Right lobe of liver (tissue), 6 donors: Measurements from ENCODE around the gene ARHGEF10L. TPM values are rescaled to one million over a fixed set of nuclear protein-coding genes. Genes with fewer than 3 reads are reported as not detected.

ENCODE experiments used
- ATAC-seq, 4 donors: fragments of 200-7000 bp; cut with Tn5 transposase; one replicate each; pipeline ENCODE4 v1.9.1; 2020; ENCODE audit warnings: mild to moderate bottlenecking in 4 of 4, moderate library complexity in 4 of 4
- DNase-seq, 3 donors: peaks; one replicate each; pipeline ENCODE4 v3.0.0-alpha.2; 2020
- H3K27ac ChIP-seq, 3 donors: fragments of 200-600 bp; one replicate each; pipeline ENCODE4 v1.8.0; 2022
- H3K27me3 ChIP-seq, 2 donors: fragments of 200-600 bp; one replicate each; pipeline ENCODE4 v1.8.0; 2022
- H3K36me3 ChIP-seq, 4 donors: fragments of 200-600 bp; sonication (generic) in 1 of 4; one replicate each; pipeline versions ENCODE4 v1.5.1 to v1.8.0; 2017 to 2022; ENCODE audit warnings: control low read depth in 1 of 4
- H3K4me1 ChIP-seq, 4 donors: fragments of 200-600 bp; sonication (generic) in 1 of 4; one replicate each; pipeline versions ENCODE4 v1.5.1 to v1.8.0; 2017 to 2022; ENCODE audit warnings: control low read depth in 1 of 4
- H3K4me3 ChIP-seq, 3 donors: fragments of 200-600 bp; one replicate each; pipeline ENCODE4 v1.8.0; 2022
- H3K9me3 ChIP-seq, 4 donors: fragments of 200-600 bp; sonication (generic) in 1 of 4; one replicate each; pipeline versions ENCODE4 v1.5.1 to v1.8.0; 2017 to 2022; ENCODE audit warnings: control low read depth in 1 of 4
- POLR2A ChIP-seq: fragments of 450-650 bp; IDR thresholded peaks from one replicate; pipeline ENCODE4 v1.6.1; 2017; ENCODE audit warnings: antibody characterized with exemption, mild to moderate bottlenecking
- WGBS: methylation state at CpG from one replicate; pipeline ENCODE4 v1.1.6; 2018; ENCODE audit warnings: low coverage, low lambda C conversion rate; ENCODE audit not compliant: insufficient coverage; ENCODE audit errors: missing lambda C conversion rate; 5-methylcytosine and 5-hydroxymethylcytosine counted together
- intact Hi-C, 2 donors: fragments of 100-400 bp; cut with DNase I; formaldehyde crosslinking; loops; one replicate each; pipeline versions ENCODE4 v1.11.2 to v1.14.1; 2022
- total RNA-seq, 6 experiments: library from RNA; depleted of rRNA in 2 of 6; stranded (reverse); fragments of >200 nt in 2 of 6; fragmentation: NEBNext Ultra II Directional in 3 of 6; extraction: Animal tissue kit (Norgen Biotek cat#: 25700) in 3 of 6; gene quantifications; one replicate each; pipeline versions ENCODE4 v1.1.0 to v1.2.4, GENCODE V29; 2016 to 2023
- TF ChIP-seq, protein P1 (sequence below), 4 donors: fragments of 200-600 bp in 3 of 4; fragments of 450-650 bp in 1 of 4; IDR thresholded peaks; one replicate each; pipeline versions ENCODE4 v1.5.1 to v1.8.0; 2016 to 2022; ENCODE audit warnings: antibody characterized with exemption in 4 of 4, mild to moderate bottlenecking in 2 of 4
- donor health status: DM: no; HTN: yes; CAD: no.
- donor health status: DM: no; HTN: no; CAD: no.
- donor health status: DM: no; HTN: no; CAD: no.
- donor health status: DM: no; HTN: yes; CAD: no.
- donor health status: DM: no; HTN: yes; CAD: no.

ARHGEF10L gene
- total RNA-seq, 6 experiments from 2014 or later, result 59.7 to 124 (median 87.4) TPM

- DNase-seq (no peak), ATAC-seq (no peak)
- intact Hi-C loops, result no loop called here
- H3K27me3 ChIP-seq, result no peaks in the 10 kb centered on the region
- TF ChIP-seq POLR2A, result no peak
- TF ChIP-seq, protein P1, sequence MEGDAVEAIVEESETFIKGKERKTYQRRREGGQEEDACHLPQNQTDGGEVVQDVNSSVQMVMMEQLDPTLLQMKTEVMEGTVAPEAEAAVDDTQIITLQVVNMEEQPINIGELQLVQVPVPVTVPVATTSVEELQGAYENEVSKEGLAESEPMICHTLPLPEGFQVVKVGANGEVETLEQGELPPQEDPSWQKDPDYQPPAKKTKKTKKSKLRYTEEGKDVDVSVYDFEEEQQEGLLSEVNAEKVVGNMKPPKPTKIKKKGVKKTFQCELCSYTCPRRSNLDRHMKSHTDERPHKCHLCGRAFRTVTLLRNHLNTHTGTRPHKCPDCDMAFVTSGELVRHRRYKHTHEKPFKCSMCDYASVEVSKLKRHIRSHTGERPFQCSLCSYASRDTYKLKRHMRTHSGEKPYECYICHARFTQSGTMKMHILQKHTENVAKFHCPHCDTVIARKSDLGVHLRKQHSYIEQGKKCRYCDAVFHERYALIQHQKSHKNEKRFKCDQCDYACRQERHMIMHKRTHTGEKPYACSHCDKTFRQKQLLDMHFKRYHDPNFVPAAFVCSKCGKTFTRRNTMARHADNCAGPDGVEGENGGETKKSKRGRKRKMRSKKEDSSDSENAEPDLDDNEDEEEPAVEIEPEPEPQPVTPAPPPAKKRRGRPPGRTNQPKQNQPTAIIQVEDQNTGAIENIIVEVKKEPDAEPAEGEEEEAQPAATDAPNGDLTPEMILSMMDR (IDR thresholded peaks at IDR 0.05), result no peak
- WGBS, result 90% methylated on average over 8 of the region's 17 CpGs
- no peak overlapping the region for H3K4me3 ChIP-seq
- H3K9me3 ChIP-seq, result no peaks in the 10 kb centered on the region
- no peaks in the 10 kb centered on the region for H3K4me1 ChIP-seq
- H3K27ac ChIP-seq, result no peak overlapping the region
- H3K36me3 ChIP-seq, result peaks cover 0 to 85% (median 35%) of the 10 kb centered on the region in 4 donors
These were observed 76.5 kb downstream of the ARHGEF10L start for GRCh38 chr1:17615959-17616358.

DNA sequence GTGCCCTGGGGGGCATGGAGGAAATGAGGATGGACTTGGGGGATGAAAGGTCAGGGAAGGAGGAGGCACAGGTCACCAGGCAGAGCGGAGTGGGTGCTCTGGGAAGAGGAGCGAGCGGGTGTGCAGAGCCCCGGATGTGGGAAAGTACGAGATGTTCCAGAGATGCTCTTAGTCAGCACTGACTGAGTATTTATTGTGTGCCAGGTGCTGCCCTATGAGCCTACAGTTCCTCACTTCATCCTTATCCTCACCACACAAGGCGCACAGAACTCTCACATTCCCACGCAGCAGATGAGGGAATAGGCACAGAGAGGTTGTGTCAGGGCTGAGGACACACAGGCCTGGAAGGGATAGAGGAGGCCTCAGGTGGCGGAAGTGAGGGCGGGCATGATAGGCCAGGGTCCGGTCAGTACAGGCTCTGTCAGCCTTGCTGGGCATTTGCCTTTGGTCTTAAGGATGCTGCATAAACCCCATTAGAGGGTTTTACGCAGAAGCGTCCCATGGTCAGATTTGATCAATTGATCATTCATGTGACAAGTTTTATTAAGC is 77.3 kb downstream of the ARHGEF10L start:
- Histone ChIP-seq H3K27me3 (no peaks in the 10 kb centered on the region), H3K4me1 (no peaks in the 10 kb centered on the region), H3K27ac (no peak overlapping the region), H3K36me3 (peaks cover 0 to 85% (median 34%) of the 10 kb centered on the region in 4 donors), H3K9me3 (no peaks in the 10 kb centered on the region), H3K4me3 (no peak overlapping the region)
- no peak for ATAC-seq
- intact Hi-C loops, result no loop called here
- TF ChIP-seq, protein P1 (IDR thresholded peaks at IDR 0.05), result no peak
- TF ChIP-seq POLR2A, result no peak
- 98% methylated on average over 7 of the region's 12 CpGs for WGBS
- no peak for DNase-seq

GRCh38 chr1:17617787-17618557 is 78.5 kb downstream of the ARHGEF10L start:
- Histone ChIP-seq H3K36me3 (peaks cover 5 to 85% (median 38%) of the 10 kb centered on the region in 4 donors), H3K9me3 (no peaks in the 10 kb centered on the region), H3K27me3 (no peaks in the 10 kb centered on the region), H3K27ac (no peak overlapping the region), H3K4me1 (no peaks in the 10 kb centered on the region), H3K4me3 (no peak overlapping the region)
- TF ChIP-seq POLR2A, result peak; percentile 34
- TF ChIP-seq, protein P1 (IDR thresholded peaks at IDR 0.05), result no peak
- peak in 1 of 3 donors; percentile 44 for DNase-seq
- WGBS, result 73% methylated on average over 3 of the region's 27 CpGs
- intact Hi-C loops, result no loop called here
- ATAC-seq, result peak; percentile 21 to 32 (median 27)

- Histone ChIP-seq H3K27me3 (no peaks in the 10 kb centered on the region), H3K27ac (no peak overlapping the region), H3K9me3 (no peaks in the 10 kb centered on the region), H3K4me1 (no peaks in the 10 kb centered on the region), H3K36me3 (peaks cover 5 to 85% (median 38%) of the 10 kb centered on the region in 4 donors), H3K4me3 (no peak overlapping the region)
- TF ChIP-seq, protein P1 (IDR thresholded peaks at IDR 0.05), result no peak
- no peak for TF ChIP-seq POLR2A
- peak in 1 of 4 donors; percentile 3 for ATAC-seq
- intact Hi-C loops, result no loop called here
- 56% methylated on average over 15 of the region's 19 CpGs for WGBS
- no peak for DNase-seq
These were observed 79.2 kb downstream of the ARHGEF10L start for GRCh38 chr1:17618558-17619247.
